HG03439 (cell line): Measurements from ENCODE around the gene LTB4R.

Experiments
- ATAC-seq: cut with Tn5 transposase; IDR thresholded peaks from one replicate; pipeline ENCODE4 v1.9.1; 2021; ENCODE audit warnings: mild to moderate bottlenecking, moderate library complexity; ENCODE audit not compliant: unreplicated experiment

The LTB4R gene

DNA sequence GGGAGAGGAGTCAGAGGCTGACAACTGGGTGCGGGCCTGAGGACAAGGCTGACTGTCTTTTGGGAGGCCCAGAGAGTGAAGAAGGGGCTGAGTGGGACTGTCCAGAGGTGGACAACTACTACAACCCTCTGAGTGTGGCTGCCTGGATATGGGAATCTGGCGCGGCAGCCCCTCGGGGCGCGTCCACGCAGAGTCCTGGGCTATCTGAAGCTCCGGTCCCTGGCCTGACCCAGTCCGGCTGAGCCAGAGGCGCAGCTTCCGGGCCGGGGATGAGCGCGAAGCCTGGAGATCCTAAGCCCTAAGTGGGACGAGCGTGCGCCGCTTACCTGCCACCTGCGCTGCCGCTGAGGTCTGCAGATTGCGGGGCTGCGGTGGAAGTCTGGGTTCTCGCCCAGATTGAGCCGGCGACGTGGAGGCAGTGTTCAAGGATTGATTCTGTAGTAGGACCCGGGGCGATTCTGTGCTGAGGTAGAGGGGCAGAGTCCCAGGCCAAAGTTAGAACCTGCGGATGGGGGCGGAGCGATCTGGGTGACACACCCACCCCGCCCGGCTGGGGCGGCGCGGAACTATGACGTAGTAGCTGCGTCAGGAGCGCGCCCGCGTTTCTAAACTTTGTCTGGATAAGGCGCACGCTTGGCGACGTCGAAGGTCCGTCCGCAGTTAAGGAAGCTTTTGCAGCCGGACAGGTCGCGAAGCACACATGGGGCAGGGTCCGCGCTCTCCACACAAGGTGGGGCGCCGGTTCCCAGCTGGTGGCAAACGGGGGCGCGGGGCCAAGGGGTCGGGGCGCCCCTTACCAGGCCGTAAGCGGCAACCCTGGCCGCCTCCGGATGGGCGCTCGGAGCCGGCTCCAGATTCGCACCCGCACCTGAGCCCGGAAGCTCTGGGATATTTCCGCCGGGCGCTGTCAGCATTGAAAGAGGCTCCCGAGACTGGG, 11.8 kb upstream of the LTB4R start, which contains the start of the genes DHRS1 and NOP9:
TSS of gene DHRS1 (minus strand) at position 526 of the 937 bp plus-strand sequence. CDS start 674 bp downstream, outside the sequence.
TSS of gene NOP9 (plus strand) at position 596 of the 937 bp plus-strand sequence. CDS start at position 701, 105 bp downstream.
- ATAC-seq: peak; percentile 84

GRCh38 chr14:24300326-24300980, 10.8 kb upstream of the LTB4R start:
- no peak for ATAC-seq

DNA sequence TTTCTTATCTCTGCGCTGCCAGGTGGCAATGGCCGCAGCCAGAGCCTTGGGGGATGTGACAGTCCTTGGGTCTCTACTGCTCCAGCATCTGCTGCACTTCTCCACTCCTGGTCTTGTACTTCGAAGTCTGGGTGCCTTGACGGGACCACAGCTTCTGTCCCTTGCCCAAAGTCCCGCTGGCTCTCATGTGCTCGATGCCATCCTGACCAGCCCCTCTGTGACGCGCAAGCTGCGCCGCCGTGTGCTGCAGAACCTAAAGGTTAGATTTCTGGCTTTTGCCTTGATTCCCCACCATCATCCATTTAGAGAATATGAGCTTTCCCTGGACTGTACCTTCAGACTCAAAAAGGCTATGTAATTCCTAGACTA, 7.3 kb upstream of the LTB4R start:
- no peak for ATAC-seq

DNA sequence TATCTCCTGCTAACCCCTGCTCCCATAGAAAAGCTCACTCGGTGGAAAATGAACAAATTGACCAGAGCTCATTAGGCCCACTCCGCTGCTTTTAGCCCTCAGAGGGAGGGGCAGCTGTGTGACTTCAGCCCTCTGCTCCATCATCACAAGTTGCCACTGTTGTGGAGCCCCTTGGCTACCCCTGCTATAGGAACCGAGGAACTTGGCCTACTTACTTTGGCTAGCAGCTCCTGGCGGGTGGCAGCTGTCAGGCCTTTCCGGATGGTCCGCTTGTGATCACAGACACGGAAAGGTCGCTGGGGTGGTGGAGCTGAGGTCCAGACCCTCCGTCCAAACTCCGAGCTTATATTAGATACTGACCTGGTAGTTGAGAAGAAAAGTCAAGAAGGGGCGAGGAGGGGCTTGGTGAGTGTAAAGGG, 4.1 kb upstream of the LTB4R start:
- ATAC-seq: no peak

- no peak for ATAC-seq
Measured at GRCh38 chr14:24307575-24308341, 3.5 kb upstream of the LTB4R start, which contains the start of gene CIDEB. Gene CIDEB (minus strand): TSS chr14:24307977. CDS start chr14:24307858, 119 bp downstream.

DNA sequence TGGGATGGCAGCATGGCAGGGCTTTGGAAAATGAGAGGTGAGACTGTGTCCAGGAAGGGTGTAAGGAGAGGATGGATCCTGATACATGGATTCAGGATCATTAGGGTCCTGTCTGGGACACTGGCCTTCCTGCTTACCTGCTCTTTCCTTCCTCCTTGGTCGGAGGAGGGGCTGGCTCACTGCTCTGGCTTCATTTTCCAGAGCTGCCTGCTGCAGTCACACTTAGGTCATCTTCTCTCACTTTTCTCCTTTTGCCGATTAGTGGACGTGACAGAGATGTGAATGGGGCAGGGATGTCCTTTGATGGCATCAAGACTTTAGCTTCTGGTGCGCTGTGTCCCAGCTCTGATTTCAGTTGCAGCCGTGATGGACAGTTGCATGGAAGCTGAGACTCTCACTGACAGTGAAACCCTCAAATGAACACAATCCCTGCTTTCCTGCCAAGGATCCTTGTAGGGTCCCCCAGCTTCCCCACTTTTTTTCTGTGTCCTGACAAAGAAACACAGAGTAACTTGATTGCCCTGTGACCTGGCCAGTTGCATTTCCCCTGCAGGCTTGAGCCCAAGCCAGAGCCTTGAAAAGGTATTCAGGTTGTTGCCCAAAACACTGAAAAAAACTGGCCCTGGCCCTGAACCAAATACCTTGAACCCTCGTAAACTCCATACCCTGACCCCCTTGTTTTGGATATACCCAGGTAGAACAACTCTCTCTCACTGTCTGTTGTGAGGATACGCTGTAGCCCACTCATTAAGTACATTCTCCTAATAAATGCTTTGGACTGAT, 2.8 kb upstream of the LTB4R start:
- ATAC-seq: no peak

GRCh38 chr14:24309538-24310264, 1.6 kb upstream of the LTB4R start, which contains the start of gene LTB4R2:
Gene LTB4R2 (plus strand): TSS chr14:24310140. CDS start chr14:24310665, 525 bp downstream.
- no peak for ATAC-seq

DNA sequence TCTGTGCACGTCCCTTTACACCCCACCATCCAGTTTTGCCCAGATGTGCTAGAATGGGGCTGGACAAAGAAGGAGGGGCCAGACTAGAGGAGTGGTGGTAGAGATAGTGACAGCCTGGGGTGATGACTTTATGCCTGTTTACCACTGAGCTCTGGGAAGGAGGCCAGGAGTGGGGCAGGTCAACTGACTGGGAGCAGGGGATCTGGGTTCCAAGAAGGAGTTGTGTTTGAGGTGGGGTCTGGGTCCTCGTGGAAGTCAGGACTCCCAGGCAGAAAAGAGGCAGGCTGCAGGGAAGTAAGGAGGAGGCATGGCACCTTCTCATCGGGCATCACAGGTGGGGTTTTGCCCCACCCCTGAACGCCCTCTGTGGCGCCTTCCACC, 1.0 kb upstream of the LTB4R start:
- ATAC-seq: no peak

GRCh38 chr14:24311837-24312615, 724 bp downstream of the LTB4R start:
- no peak for ATAC-seq

- ATAC-seq: no peak
Measured at GRCh38 chr14:24312736-24313507, 1.6 kb downstream of the LTB4R start.

DNA sequence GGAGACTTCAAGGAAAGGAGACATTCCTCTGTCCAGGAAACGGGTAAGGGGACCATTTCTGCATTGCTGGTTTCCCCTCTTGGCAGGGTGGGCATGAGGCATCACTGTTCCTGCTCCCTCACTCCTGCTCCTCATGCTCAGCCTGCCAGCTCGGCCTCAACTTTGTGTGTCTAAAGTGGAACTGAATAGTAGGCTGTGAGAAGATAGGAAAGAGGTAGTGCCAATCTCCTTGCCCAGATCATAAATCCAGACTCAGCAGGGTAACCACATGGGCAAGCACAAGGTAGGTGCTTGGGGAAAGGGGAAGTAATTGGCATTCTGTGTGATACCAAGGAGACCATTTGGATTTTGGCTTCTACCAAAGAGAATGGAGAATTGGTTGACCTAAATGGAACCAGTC, 2.6 kb downstream of the LTB4R start:
- no peak for ATAC-seq

DNA sequence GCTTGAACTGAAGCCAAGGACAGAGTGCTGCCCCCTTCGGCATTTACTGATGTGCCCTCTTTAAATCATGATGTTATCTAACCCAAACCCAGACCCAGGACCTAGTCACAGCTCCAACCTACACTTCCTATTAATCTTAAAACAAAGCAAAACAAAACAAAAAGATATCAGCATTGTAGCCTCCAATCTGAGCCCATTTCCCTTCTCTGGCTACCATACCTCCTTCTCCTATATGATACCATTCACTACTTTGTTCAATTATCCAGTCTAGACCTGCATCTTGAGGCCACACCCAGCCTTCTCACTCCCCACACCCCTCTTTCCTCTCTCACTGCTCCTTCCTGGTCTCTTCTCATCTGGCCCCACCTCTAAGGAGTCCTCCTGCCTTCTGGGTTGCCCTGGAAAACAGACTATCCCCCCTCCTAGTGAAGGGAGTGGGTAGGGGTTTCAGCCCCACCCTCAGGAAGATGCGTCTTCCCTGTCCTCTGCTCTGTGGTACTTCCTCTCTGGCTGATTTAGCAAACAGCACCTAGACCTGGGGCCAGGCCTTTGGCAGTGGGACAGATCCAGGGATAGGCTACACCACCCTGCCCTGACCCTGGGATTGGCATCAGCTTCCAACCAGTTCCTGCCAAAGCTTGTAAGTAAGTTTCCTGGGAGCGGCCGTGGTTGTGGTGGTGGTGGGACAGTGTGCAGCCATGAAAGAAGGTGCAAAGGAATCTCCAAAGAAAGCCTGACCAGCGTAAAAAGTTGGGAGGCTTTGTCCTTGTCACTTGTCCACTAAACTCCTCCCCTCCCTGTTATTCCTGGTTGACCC, 3.3 kb downstream of the LTB4R start:
- ATAC-seq: no peak

- no peak for ATAC-seq
Measured at GRCh38 chr14:24315243-24315806, 4.0 kb downstream of the LTB4R start.

DNA sequence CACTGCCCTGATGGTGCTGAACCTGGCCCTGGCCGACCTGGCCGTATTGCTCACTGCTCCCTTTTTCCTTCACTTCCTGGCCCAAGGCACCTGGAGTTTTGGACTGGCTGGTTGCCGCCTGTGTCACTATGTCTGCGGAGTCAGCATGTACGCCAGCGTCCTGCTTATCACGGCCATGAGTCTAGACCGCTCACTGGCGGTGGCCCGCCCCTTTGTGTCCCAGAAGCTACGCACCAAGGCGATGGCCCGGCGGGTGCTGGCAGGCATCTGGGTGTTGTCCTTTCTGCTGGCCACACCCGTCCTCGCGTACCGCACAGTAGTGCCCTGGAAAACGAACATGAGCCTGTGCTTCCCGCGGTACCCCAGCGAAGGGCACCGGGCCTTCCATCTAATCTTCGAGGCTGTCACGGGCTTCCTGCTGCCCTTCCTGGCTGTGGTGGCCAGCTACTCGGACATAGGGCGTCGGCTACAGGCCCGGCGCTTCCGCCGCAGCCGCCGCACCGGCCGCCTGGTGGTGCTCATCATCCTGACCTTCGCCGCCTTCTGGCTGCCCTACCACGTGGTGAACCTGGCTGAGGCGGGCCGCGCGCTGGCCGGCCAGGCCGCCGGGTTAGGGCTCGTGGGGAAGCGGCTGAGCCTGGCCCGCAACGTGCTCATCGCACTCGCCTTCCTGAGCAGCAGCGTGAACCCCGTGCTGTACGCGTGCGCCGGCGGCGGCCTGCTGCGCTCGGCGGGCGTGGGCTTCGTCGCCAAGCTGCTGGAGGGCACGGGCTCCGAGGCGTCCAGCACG, 4.7 kb downstream of the LTB4R start:
- ATAC-seq: no peak

DNA sequence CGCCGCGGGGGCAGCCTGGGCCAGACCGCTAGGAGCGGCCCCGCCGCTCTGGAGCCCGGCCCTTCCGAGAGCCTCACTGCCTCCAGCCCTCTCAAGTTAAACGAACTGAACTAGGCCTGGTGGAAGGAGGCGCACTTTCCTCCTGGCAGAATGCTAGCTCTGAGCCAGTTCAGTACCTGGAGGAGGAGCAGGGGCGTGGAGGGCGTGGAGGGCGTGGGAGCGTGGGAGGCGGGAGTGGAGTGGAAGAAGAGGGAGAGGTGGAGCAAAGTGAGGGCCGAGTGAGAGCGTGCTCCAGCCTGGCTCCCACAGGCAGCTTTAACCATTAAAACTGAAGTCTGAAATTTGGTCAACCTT, 5.3 kb downstream of the LTB4R start:
- no peak for ATAC-seq
